ENCODE results near the gene SPATS2.

SPATS2 gene

GRCh38 chr12:49470986-49471385, 103.7 kb downstream of the SPATS2 start:
- no peak for TF ChIP-seq NFIC (IDR thresholded peaks at IDR 0.05)

- TF ChIP-seq USF1 (IDR thresholded peaks at IDR 0.05) (no peak), TAF1 (IDR thresholded peaks at IDR 0.05; ENCODE audit: low read depth) (no peak), ZBTB7A (IDR thresholded peaks at IDR 0.05; ENCODE audit: low read depth) (no peak), RAD21 (IDR thresholded peaks at IDR 0.05; ENCODE audit: low read depth) (no peak)
Observed at GRCh38 chr12:49471557-49471956, 104.3 kb downstream of the SPATS2 start.

GRCh38 chr12:49476091-49476490, 108.8 kb downstream of the SPATS2 start:
- TF ChIP-seq EGR1 (IDR thresholded peaks at IDR 0.05): no peak
- no peak for TF ChIP-seq EP300 (IDR thresholded peaks at IDR 0.05; ENCODE audit: borderline replicate concordance)
- TF ChIP-seq REST (IDR thresholded peaks at IDR 0.05; ENCODE audit: low read depth): no peak
- no peak for TF ChIP-seq FOXM1 (IDR thresholded peaks at IDR 0.05; ENCODE audit: borderline replicate concordance, low read depth)
- TF ChIP-seq CEBPB (IDR thresholded peaks at IDR 0.05): no peak
- TF ChIP-seq ZBTB7A (IDR thresholded peaks at IDR 0.05; ENCODE audit: low read depth): no peak
- TF ChIP-seq TEAD4 (IDR thresholded peaks at IDR 0.05): no peak
- TF ChIP-seq YY1 (IDR thresholded peaks at IDR 0.05; ENCODE audit: low read depth): no peak
- no peak for TF ChIP-seq TCF12 (IDR thresholded peaks at IDR 0.05; ENCODE audit: low read depth)
- TF ChIP-seq CREB1 (IDR thresholded peaks at IDR 0.05; ENCODE audit: low read depth): no peak
- TF ChIP-seq RAD21 (IDR thresholded peaks at IDR 0.05; ENCODE audit: low read depth): no peak
- TF ChIP-seq USF1 (IDR thresholded peaks at IDR 0.05): no peak
- no peak for TF ChIP-seq TAF1 (IDR thresholded peaks at IDR 0.05; ENCODE audit: low read depth)
- TF ChIP-seq NFIC (IDR thresholded peaks at IDR 0.05): no peak
- TF ChIP-seq MAX (IDR thresholded peaks at IDR 0.05): no peak

- TF ChIP-seq RAD21 (IDR thresholded peaks at IDR 0.05; ENCODE audit: low read depth): no peak
- TF ChIP-seq TEAD4 (IDR thresholded peaks at IDR 0.05): no peak
Observed at GRCh38 chr12:49478949-49479664, 111.8 kb downstream of the SPATS2 start.

- TF ChIP-seq TEAD4 (IDR thresholded peaks at IDR 0.05): peak; percentile 54; the same call in 1 of the 2 replicates
- TF ChIP-seq ZBTB7A (IDR thresholded peaks at IDR 0.05; ENCODE audit: low read depth): no peak
Observed at GRCh38 chr12:49482095-49483051, 115.1 kb downstream of the SPATS2 start.

- TF ChIP-seq RAD21 (IDR thresholded peaks at IDR 0.05; ENCODE audit: low read depth): no peak
- no peak for TF ChIP-seq MAX (IDR thresholded peaks at IDR 0.05)
- TF ChIP-seq YY1 (IDR thresholded peaks at IDR 0.05; ENCODE audit: low read depth): no peak
Observed at GRCh38 chr12:49483619-49484018, 116.4 kb downstream of the SPATS2 start.

- TF ChIP-seq RAD21 (IDR thresholded peaks at IDR 0.05; ENCODE audit: low read depth) (no peak), TEAD4 (IDR thresholded peaks at IDR 0.05) (no peak), MAX (IDR thresholded peaks at IDR 0.05) (no peak), EP300 (IDR thresholded peaks at IDR 0.05; ENCODE audit: borderline replicate concordance) (no peak), CREB1 (IDR thresholded peaks at IDR 0.05; ENCODE audit: low read depth) (no peak), NFIC (IDR thresholded peaks at IDR 0.05) (no peak)
Observed at GRCh38 chr12:49487605-49488004, 120.3 kb downstream of the SPATS2 start.

- TF ChIP-seq YY1 (IDR thresholded peaks at IDR 0.05; ENCODE audit: low read depth) (no peak), TCF12 (IDR thresholded peaks at IDR 0.05; ENCODE audit: low read depth) (no peak), USF1 (IDR thresholded peaks at IDR 0.05) (no peak), TEAD4 (IDR thresholded peaks at IDR 0.05) (no peak), TAF1 (IDR thresholded peaks at IDR 0.05; ENCODE audit: low read depth) (no peak), EP300 (IDR thresholded peaks at IDR 0.05; ENCODE audit: borderline replicate concordance) (no peak), FOXM1 (IDR thresholded peaks at IDR 0.05; ENCODE audit: borderline replicate concordance, low read depth) (no peak), MAX (IDR thresholded peaks at IDR 0.05) (no peak), REST (IDR thresholded peaks at IDR 0.05; ENCODE audit: low read depth) (no peak), EGR1 (IDR thresholded peaks at IDR 0.05) (no peak), CEBPB (IDR thresholded peaks at IDR 0.05) (no peak), RAD21 (IDR thresholded peaks at IDR 0.05; ENCODE audit: low read depth) (no peak), ZBTB7A (IDR thresholded peaks at IDR 0.05; ENCODE audit: low read depth) (no peak), CREB1 (IDR thresholded peaks at IDR 0.05; ENCODE audit: low read depth) (no peak), NFIC (IDR thresholded peaks at IDR 0.05) (no peak)
Observed at GRCh38 chr12:49489154-49489553, 121.9 kb downstream of the SPATS2 start.

Data from Ishikawa (cell line).